H1 (cell line): Measurements from ENCODE around the gene KCNE5. TPM values are rescaled to one million over a fixed set of nuclear protein-coding genes. Genes with fewer than 3 reads are reported as not detected.
"Not testable (repeated sequence)": the region's sequence is repeated elsewhere in the genome, so short reads cannot be mapped to it uniquely, and the experiment has no call there.

Experiments
- CTCF ChIA-PET: fragments of 300-600 bp; sonication (Branson Sonifier 250); formaldehyde crosslinking; loops from one replicate; lab custom pipeline; 2021; ENCODE audit not compliant: partially characterized antibody; lab: Charles Lee
- POLR2A ChIA-PET: fragments of 300-600 bp; sonication (Branson Sonifier 250); formaldehyde crosslinking; loops from one replicate; lab custom pipeline; 2021; ENCODE audit warnings: inconsistent platforms; ENCODE audit not compliant: partially characterized antibody; lab: Charles Lee
- DNase-seq, 2 experiments: peaks; one replicate each; pipeline versions ENCODE4 v3.0.0 to v3.0.0-alpha.2; 2010 to 2022; ENCODE audit warnings: low spot score in 2 of 2, low read depth in 1 of 2, mixed read lengths in 1 of 2
- FAIRE-seq: peaks from 2 replicates; lab custom pipeline; 2011; peaks lifted over from hg19 to GRCh38; lab: Jason Lieb, UNC
- H2AFZ ChIP-seq: 2 replicates; pipeline ENCODE4 v1.8.1; 2012; ENCODE audit warnings: low read length, inconsistent platforms
- H2AK5ac ChIP-seq: 2 replicates; pipeline ENCODE4 v1.6.1; 2013; ENCODE audit warnings: low read depth, low read length
- H2BK120ac ChIP-seq: replicated peaks from 2 replicates; pipeline ENCODE3; 2013; ENCODE audit warnings: low read depth, low read length, inconsistent platforms
- H2BK12ac ChIP-seq: 2 replicates; pipeline ENCODE4 v1.6.1; 2013; ENCODE audit warnings: low read depth, low read length
- H2BK15ac ChIP-seq: 2 replicates; pipeline ENCODE4 v1.6.1; 2013; ENCODE audit warnings: low read length
- H2BK20ac ChIP-seq: 2 replicates; pipeline ENCODE4 v1.6.1; 2013; ENCODE audit warnings: low read length
- H2BK5ac ChIP-seq: 2 replicates; pipeline ENCODE4 v1.6.1; 2013; ENCODE audit warnings: low read depth, low read length
- H3K14ac ChIP-seq: 2 replicates; pipeline ENCODE4 v1.6.1; 2013; ENCODE audit warnings: inconsistent platforms; ENCODE audit not compliant: insufficient read length
- H3K18ac ChIP-seq: 2 replicates; pipeline ENCODE4 v1.6.1; 2013; ENCODE audit warnings: low read length; ENCODE audit errors: extremely low read depth
- H3K23ac ChIP-seq: 2 replicates; pipeline ENCODE4 v1.6.1; 2013; ENCODE audit warnings: inconsistent platforms; ENCODE audit not compliant: insufficient read length
- H3K23me2 ChIP-seq: 2 replicates; pipeline ENCODE4 v1.6.1; 2013; ENCODE audit warnings: low read depth, low read length
- H3K27ac ChIP-seq: 2 replicates; pipeline ENCODE4 v1.6.1; 2011; ENCODE audit warnings: low read depth, low read length, inconsistent platforms
- H3K27me3 ChIP-seq, 4 experiments: replicated peaks in 1 of 4; 1 replicate in 1 of 4; 2 replicates in 3 of 4; pipeline versions ENCODE4 v1.6.1 to v1.8.1; 2011 to 2013; ENCODE audit warnings: low read length in 3 of 4, mild to moderate bottlenecking in 3 of 4, inconsistent platforms in 2 of 4, mixed read lengths in 2 of 4, moderate library complexity in 1 of 4; ENCODE audit not compliant: control insufficient read depth in 3 of 4, insufficient read depth in 3 of 4; ENCODE audit errors: extremely low read depth in 1 of 4
- H3K36me3 ChIP-seq, 4 experiments: 2 replicates each; pipeline versions ENCODE4 v1.6.1 to v1.8.1; 2011 to 2013; ENCODE audit warnings: mild to moderate bottlenecking in 4 of 4, low read length in 3 of 4, moderate library complexity in 2 of 4, control low read depth in 1 of 4, inconsistent platforms in 1 of 4; ENCODE audit not compliant: insufficient read depth in 4 of 4, control insufficient read depth in 2 of 4
- H3K4ac ChIP-seq: replicated peaks from 2 replicates; pipeline ENCODE3; 2013; ENCODE audit warnings: low read length, low read depth, mixed read lengths, inconsistent platforms; ENCODE audit not compliant: insufficient read length
- H3K4me1 ChIP-seq, 4 experiments: replicated peaks in 1 of 4; 1 replicate in 1 of 4; 2 replicates in 3 of 4; pipeline versions ENCODE4 v1.6.1 to v1.8.1; 2011 to 2013; ENCODE audit warnings: low read length in 3 of 4, inconsistent platforms in 2 of 4, mixed read lengths in 1 of 4; ENCODE audit not compliant: insufficient read depth in 4 of 4, control insufficient read depth in 3 of 4
- H3K4me2 ChIP-seq, 2 experiments: 2 replicates each; pipeline versions ENCODE4 v1.6.1 to v1.8.1; 2011 to 2013; ENCODE audit warnings: low read depth in 2 of 2, low read length in 2 of 2, control low read depth in 1 of 2, inconsistent platforms in 1 of 2, mild to moderate bottlenecking in 1 of 2; ENCODE audit not compliant: insufficient read depth in 1 of 2
- H3K4me3 ChIP-seq, 4 experiments: fragments of 200-600, 300-600 bp in 1 of 4; sonication (generic), shearing (Covaris generic), sonication (Bioruptor Twin) in 1 of 4; 2 replicates each; pipeline versions ENCODE4 v1.5.1 to v1.8.1; 2011 to 2016; ENCODE audit warnings: low read length in 4 of 4, low read depth in 3 of 4, control low read depth in 2 of 4, inconsistent platforms in 2 of 4, mild to moderate bottlenecking in 2 of 4, mixed read lengths in 1 of 4, moderate library complexity in 1 of 4; ENCODE audit not compliant: insufficient read depth in 2 of 4; ENCODE audit errors: extremely low read depth in 1 of 4
- H3K56ac ChIP-seq: replicated peaks from 2 replicates; pipeline ENCODE3; 2013; ENCODE audit warnings: low read depth, mild to moderate bottlenecking, mixed read lengths, low read length, inconsistent platforms; ENCODE audit not compliant: insufficient read length
- H3K79me1 ChIP-seq: 2 replicates; pipeline ENCODE4 v1.6.1; 2013; ENCODE audit warnings: low read depth, low read length, control low read depth
- H3K79me2 ChIP-seq, 2 experiments: 2 replicates each; pipeline versions ENCODE4 v1.6.1 to v1.8.1; 2012 to 2013; ENCODE audit warnings: low read length in 2 of 2, mild to moderate bottlenecking in 2 of 2, inconsistent platforms in 1 of 2; ENCODE audit not compliant: insufficient read depth in 2 of 2, control insufficient read depth in 1 of 2
- H3K9ac ChIP-seq, 4 experiments: replicated peaks in 1 of 4; 1 replicate in 1 of 4; 2 replicates in 3 of 4; pipeline versions ENCODE4 v1.6.1 to v1.8.1; 2011 to 2013; ENCODE audit warnings: low read depth in 3 of 4, low read length in 3 of 4, control low read depth in 2 of 4, mild to moderate bottlenecking in 2 of 4, moderate library complexity in 2 of 4, inconsistent platforms in 1 of 4; ENCODE audit errors: extremely low read depth in 1 of 4
- H3K9me3 ChIP-seq, 2 experiments: 2 replicates each; pipeline versions ENCODE4 v1.6.1 to v1.8.1; 2012 to 2013; ENCODE audit warnings: mild to moderate bottlenecking in 2 of 2, moderate library complexity in 2 of 2, control low read depth in 1 of 2, inconsistent platforms in 1 of 2, low read depth in 1 of 2, low read length in 1 of 2, mixed read lengths in 1 of 2; ENCODE audit not compliant: insufficient read depth in 2 of 2
- H4K20me1 ChIP-seq, 2 experiments: replicated peaks in 1 of 2; 2 replicates each; pipeline versions ENCODE3 to v1.8.1; 2011 to 2013; ENCODE audit warnings: inconsistent platforms in 2 of 2, low read length in 2 of 2, mild to moderate bottlenecking in 1 of 2; ENCODE audit not compliant: insufficient read depth in 2 of 2, control insufficient read depth in 1 of 2
- H4K5ac ChIP-seq: 2 replicates; pipeline ENCODE4 v1.6.1; 2013; ENCODE audit warnings: low read length, low read depth, mixed read lengths, inconsistent platforms; ENCODE audit not compliant: insufficient read length
- H4K8ac ChIP-seq: 2 replicates; pipeline ENCODE4 v1.8.0; 2013; ENCODE audit warnings: mild to moderate bottlenecking, moderate library complexity, low read length, inconsistent platforms; ENCODE audit not compliant: insufficient read depth; ENCODE audit errors: extremely low read depth
- H4K91ac ChIP-seq: replicated peaks from 2 replicates; pipeline ENCODE3; 2013; ENCODE audit warnings: low read length, mixed read lengths, inconsistent platforms; ENCODE audit not compliant: insufficient read length
- ASH2L ChIP-seq: fragments of 200-600, 300-600 bp; sonication (generic); IDR thresholded peaks from one replicate; pipeline ENCODE4 v1.7.1; 2017; ENCODE audit warnings: low read length
- BCL11A ChIP-seq, 2 experiments: IDR thresholded peaks; one replicate each; pipeline ENCODE4 v1.6.1; 2011; ENCODE audit warnings: low read depth in 2 of 2, low read length in 2 of 2, mild to moderate bottlenecking in 2 of 2
- BRCA1 ChIP-seq: IDR thresholded peaks from 2 replicates; pipeline ENCODE4 v1.6.1; 2012; ENCODE audit warnings: low read depth, low read length, improper control_type of control experiment
- HDAC6 ChIP-seq: IDR thresholded peaks from one replicate; pipeline ENCODE4 v1.7.1; 2012; ENCODE audit warnings: low read depth, mild to moderate bottlenecking, inconsistent platforms, low read length, moderate library complexity
- KDM1A ChIP-seq: fragments of 200-600, 300-600 bp; sonication (generic); IDR thresholded peaks from 2 replicates; pipeline ENCODE4 v1.7.1; 2016; ENCODE audit warnings: mild to moderate bottlenecking, low read length, borderline replicate concordance
- POLR2A ChIP-seq, 2 experiments: IDR thresholded peaks; 1 replicate in 1 of 2; 2 replicates in 1 of 2; pipeline ENCODE4 v1.6.1; 2011; ENCODE audit warnings: low read depth in 2 of 2, low read length in 2 of 2, mild to moderate bottlenecking in 2 of 2; ENCODE audit errors: control extremely low read depth in 1 of 2
- RXRA ChIP-seq: IDR thresholded peaks from 2 replicates; pipeline ENCODE4 v1.6.1; 2011; ENCODE audit warnings: low read depth, mild to moderate bottlenecking, low read length, moderate library complexity; ENCODE audit not compliant: insufficient read depth
- SIRT6 ChIP-seq: IDR thresholded peaks from one replicate; pipeline ENCODE4 v1.7.1; 2012; ENCODE audit warnings: low read length, inconsistent platforms
- WGBS, 2 experiments: shearing (Covaris generic) in 1 of 2; methylation state at CpG; one replicate each; pipeline versions ENCODE4 v1.1.6 to v1.1.7; 2013 to 2015; ENCODE audit warnings: low lambda C conversion rate in 2 of 2, mixed read lengths in 2 of 2, inconsistent platforms in 1 of 2, low coverage in 1 of 2, missing lambda C conversion rate in 1 of 2; ENCODE audit not compliant: insufficient replicate concordance in 2 of 2, insufficient coverage in 1 of 2, insufficient read length in 1 of 2; ENCODE audit errors: extremely low coverage in 1 of 2, missing lambda C conversion rate in 1 of 2; 5-methylcytosine and 5-hydroxymethylcytosine counted together
- polyA plus RNA-seq, 7 experiments: library from polyadenylated mRNA; depleted of rRNA in 3 of 7; stranded (reverse) in 5 of 7; unstranded in 2 of 7; fragments of >200 nt in 5 of 7; fragments of 200-250 nt in 2 of 7; gene quantifications; 1 replicate in 5 of 7; 2 replicates in 1 of 7; 4 replicates in 1 of 7; pipeline versions ENCODE4 v1.2.1 to v1.2.3, GENCODE V29; 2011 to 2013; ENCODE audit warnings: missing spikeins in 2 of 7, mixed read lengths in 2 of 7
- total RNA-seq: library from RNA; stranded (reverse); fragmentation: NEBNext Ultra II Directional; extraction: Animal tissue kit (Norgen Biotek cat#: 25700); gene quantifications from 2 replicates; pipeline ENCODE4 v1.2.1, GENCODE V29; 2021

Gene KCNE5
- total and polyA plus RNA-seq, 2 of the 8 experiments (the other 6 are each of a cell fraction or from before 2014, with no cell fraction given), result 3.6 to 5.9 TPM

- no peak for TF ChIP-seq POLR2A (IDR thresholded peaks at IDR 0.05; ENCODE audit: control extremely low read depth in 1 of 2, low read depth in 2 of 2, low read length in 2 of 2)
- no peak for TF ChIP-seq RXRA
- no peak for TF ChIP-seq SIRT6
- no peak for TF ChIP-seq BCL11A (IDR thresholded peaks at IDR 0.05; ENCODE audit: low read depth in 2 of 2, low read length in 2 of 2)
- no peak for TF ChIP-seq ASH2L
- no peak for TF ChIP-seq BRCA1
- TF ChIP-seq KDM1A, result no peak
- no peak for TF ChIP-seq HDAC6
These were observed 47.3 kb upstream of the KCNE5 start (continued) for GRCh38 chrX:109672239-109672638.

GRCh38 chrX:109671170-109671569 lies 46.2 kb upstream of the KCNE5 start:
- H2AFZ ChIP-seq, H4K20me1 ChIP-seq, H2BK12ac ChIP-seq, DNase-seq, H3K9me3 ChIP-seq, H3K56ac ChIP-seq, H3K14ac ChIP-seq, H2BK120ac ChIP-seq, H3K9ac ChIP-seq, H3K4me2 ChIP-seq, H3K79me1 ChIP-seq, H4K5ac ChIP-seq, H3K79me2 ChIP-seq, H3K4ac ChIP-seq, H3K18ac ChIP-seq, H2BK20ac ChIP-seq, H3K23ac ChIP-seq, POLR2A ChIA-PET, H2BK5ac ChIP-seq, H3K27ac ChIP-seq, H3K4me1 ChIP-seq, FAIRE-seq, H4K8ac ChIP-seq, CTCF ChIA-PET, H2AK5ac ChIP-seq, H3K27me3 ChIP-seq, H2BK15ac ChIP-seq, H3K23me2 ChIP-seq, H4K91ac ChIP-seq, H3K4me3 ChIP-seq: not testable (repeated sequence)
- no CpG with 5 or more reads among the region's 29 CpGs for WGBS, 2 experiments
- peaks cover 0 to 23% (median 12%) of the 10 kb centered on the region in 4 experiments; a peak in 4 of 8 replicates for H3K36me3 ChIP-seq
